Measurements from ENCODE around the gene SKI. TPM values are rescaled to one million over a fixed set of nuclear protein-coding genes. Genes with fewer than 3 reads are reported as not detected.

The SKI gene
- total RNA-seq, 1 donor from 2014 or later: 18.7 TPM

DNA sequence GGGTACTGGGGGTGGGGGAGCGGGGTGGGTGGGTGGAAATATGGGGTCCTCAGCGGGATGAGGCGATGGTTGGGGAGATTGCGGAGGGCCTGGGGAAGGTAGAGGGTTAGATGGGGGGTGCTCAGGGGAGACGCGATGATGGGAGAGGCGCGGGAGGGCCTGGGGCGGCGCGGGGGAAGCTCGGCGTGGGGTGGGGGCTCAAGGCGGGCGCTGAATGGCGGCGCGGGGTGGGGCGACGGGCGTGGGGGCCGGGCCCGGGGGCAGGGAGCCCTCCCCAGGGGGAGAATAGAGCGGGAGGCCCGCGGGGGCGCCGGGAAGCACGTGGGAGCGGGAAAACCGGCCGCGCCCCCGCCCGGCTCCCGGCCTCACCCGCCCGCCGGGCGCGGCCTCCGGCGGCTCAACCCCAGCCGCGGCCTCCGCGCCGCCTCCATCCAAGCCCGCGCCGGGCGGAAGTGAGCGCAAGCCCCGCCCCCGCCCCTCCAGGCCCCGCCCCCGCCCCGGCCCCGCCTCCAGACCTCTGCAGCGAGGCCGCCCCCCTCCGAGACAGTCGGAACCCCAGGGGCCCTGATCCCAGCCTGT lies 33.7 kb upstream of the SKI start, which contains the start of gene FAAP20:
Gene FAAP20, minus strand, starts transcription at position 454 of the 579 bp plus-strand sequence. Its CDS starts 23 bp downstream, at position 431.
- DNase-seq (ENCODE audit: low read depth, low spot score): no peak

- no peak for DNase-seq (ENCODE audit: low read depth, low spot score)
These were observed 33.0 kb upstream of the SKI start for GRCh38 chr1:2194898-2195673.

DNA sequence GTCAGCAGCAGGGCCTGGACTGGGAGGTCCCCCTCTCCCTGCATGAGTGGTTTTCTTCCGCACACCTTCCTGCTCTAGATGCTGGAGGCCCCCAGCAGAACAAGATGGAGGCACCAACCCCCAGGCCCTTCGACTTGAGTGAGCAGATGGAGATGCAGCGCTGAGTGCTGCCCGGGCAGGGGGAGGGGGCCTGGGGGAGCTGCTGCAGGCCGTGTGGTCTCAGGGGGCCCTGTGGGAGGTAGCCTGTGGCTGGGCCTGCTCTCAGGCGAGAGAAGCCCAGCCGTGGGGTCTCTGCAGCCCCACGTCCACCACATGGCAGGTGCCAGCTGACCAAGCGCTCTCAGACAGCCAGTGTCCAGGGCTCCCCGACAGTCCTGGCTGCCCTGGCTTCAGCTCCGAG lies 32.3 kb upstream of the SKI start:
- DNase-seq (ENCODE audit: low read depth, low spot score): no peak

- DNase-seq (ENCODE audit: low read depth, low spot score): no peak
These were observed 31.0 kb upstream of the SKI start for GRCh38 chr1:2196901-2197638.

GRCh38 chr1:2197707-2198165 lies 30.4 kb upstream of the SKI start:
- DNase-seq (ENCODE audit: low read depth, low spot score): no peak

- DNase-seq (ENCODE audit: low read depth, low spot score): no peak
These were observed 29.5 kb upstream of the SKI start for GRCh38 chr1:2198571-2198970.

- DNase-seq (ENCODE audit: low read depth, low spot score): no peak
These were observed 28.9 kb upstream of the SKI start for GRCh38 chr1:2199042-2199810.

DNA sequence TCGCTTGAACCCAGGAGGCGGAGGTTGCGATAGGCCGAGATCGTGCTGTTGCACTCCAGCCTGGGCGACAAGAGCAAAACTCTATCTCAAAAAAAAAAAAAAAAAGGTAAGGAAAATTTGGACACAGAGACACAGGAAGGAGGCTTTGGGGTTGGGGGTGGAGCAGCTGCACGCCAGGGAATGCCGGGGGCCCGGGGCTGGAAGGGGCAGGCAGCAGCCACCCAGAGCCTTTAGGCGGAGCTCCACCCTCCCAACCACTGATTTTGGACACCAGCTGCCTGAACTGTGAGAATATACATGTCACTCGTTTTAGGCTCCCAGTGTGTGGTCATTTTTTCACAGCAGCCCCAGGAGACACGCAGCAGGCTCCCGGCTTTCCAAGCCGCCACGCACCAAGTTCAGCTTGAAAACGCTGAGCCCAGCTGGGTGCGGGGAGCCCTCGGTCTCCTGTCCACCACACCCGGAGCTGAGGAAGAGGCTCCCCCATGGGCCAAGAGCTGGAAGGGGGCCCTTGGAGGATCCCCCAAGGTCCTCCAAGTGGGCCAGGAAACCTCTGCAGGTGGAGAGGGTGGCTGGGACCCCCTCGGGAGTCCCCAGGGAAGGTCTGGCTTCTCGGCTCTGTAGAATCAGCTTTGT lies 27.7 kb upstream of the SKI start:
- DNase-seq (ENCODE audit: low read depth, low spot score): no peak

- DNase-seq (ENCODE audit: low read depth, low spot score): no peak
These were observed 27.1 kb upstream of the SKI start for GRCh38 chr1:2201062-2201461.

DNA sequence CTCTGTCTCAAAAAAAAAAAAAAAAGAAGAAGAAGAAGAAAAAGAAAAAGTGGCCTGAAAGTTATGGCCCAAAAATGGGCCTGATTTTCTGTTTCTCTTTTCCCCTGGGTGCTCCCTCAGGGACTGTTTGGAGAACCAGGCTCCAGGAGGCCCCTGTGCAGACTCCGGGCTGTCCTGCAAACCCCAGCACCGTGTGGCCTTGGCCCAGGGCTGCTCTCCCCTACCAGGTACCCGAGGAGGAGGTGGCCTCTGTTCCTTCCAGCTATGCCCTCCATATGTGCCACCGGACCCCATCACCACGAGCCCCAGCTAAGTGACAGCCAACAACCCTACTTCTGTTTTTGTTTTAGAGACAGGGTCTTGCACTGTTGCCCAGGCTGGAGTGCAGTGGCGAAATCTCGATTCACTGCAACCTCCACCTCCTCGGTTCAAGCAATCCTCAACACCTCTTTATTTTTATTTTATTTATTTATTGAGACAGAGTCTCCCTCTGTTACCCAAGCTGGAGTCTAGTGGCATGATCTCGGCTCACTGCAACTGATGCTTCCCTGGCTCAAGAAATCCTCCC lies 26.0 kb upstream of the SKI start:
- no peak for DNase-seq (ENCODE audit: low read depth, low spot score)

GRCh38 chr1:2202843-2203601 lies 25.1 kb upstream of the SKI start:
- DNase-seq (ENCODE audit: low read depth, low spot score): no peak

DNA sequence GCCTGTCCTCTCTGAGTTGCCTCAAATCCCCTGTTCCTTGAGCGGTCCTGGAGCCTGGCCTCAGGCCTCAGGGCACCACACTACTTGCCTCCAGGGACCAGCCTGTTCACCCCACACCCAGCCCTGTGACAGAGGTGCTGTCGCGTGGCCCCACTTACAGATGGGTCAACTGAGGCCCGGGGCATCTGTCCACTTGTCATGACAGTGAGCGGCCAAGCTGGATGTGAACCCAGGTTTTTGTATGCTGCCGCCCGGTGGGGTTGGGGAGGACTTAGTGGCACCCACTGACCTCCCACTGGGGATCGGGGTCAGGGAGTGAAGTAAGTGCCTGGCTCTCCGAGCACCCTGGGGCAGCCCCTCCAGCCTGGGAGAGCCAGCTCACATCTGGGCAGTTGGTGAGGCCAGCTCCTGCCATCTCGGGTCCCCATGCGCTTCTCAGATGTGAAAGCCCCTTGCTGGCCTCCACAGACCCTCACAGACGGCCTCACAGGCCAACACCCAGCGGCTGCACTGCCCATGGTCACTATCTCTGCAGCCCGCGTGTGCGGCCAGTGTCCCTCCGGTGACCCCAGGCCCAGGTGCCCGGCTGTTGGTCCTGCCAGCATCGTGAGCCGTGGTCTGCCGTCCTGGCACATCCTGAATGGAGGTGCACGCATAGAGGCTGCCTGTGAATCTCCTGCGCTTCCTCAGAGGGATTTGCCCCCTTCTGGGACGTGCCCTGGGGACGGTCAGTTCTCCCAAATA lies 24.3 kb upstream of the SKI start:
- DNase-seq (ENCODE audit: low read depth, low spot score): no peak

- DNase-seq (ENCODE audit: low read depth, low spot score): no peak
These were observed 23.5 kb upstream of the SKI start for GRCh38 chr1:2204415-2205190.

DNA sequence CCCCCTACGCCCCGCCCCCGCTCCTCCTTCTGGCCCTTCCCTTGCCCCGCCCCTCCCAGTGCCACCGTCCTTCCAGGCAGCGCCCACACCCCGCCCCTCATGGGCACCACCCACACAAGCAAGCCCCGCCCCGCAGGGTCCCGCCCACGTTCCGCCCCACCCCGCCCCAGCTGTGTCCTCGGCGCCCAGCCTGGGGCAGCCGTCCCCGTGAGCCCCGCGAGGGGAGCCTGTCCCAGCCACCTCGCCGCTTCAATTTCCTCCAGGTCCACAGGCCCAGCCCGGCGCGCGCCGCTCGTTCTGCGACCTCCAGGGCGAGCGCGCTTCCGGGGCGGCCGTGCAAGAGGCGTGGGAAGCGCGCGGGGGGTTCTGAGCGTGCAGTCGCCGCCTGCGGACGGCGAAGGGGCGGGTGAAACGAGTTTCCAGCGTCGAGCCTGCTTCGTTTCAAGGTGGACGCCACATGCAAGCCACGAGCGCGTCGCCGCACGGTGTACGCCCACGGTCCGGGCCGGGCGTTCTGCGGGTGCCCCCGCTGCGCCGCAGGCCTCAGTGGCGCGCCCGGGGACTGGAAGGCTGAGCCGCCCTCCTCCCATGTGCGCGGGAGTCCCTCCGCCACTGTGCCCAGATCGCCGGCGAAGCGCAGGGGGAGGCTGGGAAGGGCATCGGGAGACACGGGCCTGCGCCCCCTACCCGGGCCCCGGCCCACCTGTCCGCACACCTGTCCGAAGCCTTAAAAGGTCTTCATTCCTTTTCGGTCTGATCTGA lies 22.7 kb upstream of the SKI start:
- peak; percentile 81 for DNase-seq (ENCODE audit: low read depth, low spot score)

- DNase-seq (ENCODE audit: low read depth, low spot score): no peak
These were observed 21.2 kb upstream of the SKI start for GRCh38 chr1:2206813-2207487.

DNA sequence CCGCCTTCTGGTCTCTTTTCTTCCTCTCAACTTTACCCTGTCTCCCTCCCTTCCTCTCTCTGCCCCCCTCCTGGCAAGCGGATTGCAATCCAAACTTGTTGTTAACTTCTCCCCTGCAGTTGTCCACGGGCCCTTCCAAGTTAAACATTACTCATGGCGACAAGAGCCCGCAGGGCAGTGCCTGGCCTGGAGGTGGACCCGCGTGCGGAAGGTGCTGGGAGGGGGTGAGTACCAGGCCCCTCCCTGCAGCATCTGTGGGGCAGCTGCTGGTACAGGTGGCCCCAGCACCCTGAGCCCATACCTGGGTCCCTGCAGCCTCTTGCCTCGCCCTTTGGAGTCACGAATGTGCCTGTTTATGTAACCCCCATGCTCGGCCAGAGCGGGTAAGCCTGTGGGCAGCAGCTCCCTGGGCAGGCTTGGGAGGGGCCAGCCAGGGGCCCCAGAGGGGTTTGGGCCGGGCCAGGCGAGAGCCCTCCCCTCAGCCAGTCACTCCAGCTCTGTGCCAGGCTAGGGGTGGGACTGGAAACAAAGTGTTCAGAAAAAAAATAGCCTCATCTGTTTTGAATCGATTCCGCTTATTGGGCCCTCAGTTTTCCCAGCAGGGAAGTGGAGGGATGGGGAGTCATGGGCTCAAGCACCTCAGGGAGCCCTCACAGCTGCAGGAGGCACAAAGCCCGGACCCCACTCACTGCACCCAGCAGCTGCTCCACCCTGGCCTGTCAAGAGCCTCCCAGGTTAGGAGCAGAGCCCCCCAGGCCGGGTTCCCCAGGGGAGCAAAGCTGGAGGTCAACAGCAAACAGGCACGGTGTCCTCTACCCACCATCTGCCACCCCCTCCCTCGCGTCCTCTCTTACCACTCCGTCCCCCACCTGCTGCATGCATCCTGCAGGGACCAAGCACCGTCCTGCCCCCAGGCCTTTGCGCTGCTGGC lies 19.5 kb upstream of the SKI start:
- no peak for DNase-seq (ENCODE audit: low read depth, low spot score)

Data from pulmonary artery endothelial cell (primary cell).